Stimulated activated memory B cell treated with anti-CD40 and anti-IgM and Interleukin-4, amounts not matched to agents 10 μg/mL and 1 μg/mL and 100 μg/mL, for 72 hours (primary cell): ENCODE results near the gene PIGU.
"Not testable (repeated sequence)": the region's sequence is repeated elsewhere in the genome, so short reads cannot be mapped to it uniquely, and the experiment has no call there.

Experiments used
- ATAC-seq: fragments of 150-1000 bp; cut with Tn5 transposase; 2 replicates; pipeline ENCODE4 v1.10.0; 2021
- H3K27ac Mint-ChIP-seq: one replicate; pipeline ENCODE4 v1.8.0; 2022; ENCODE audit warnings: mild to moderate bottlenecking, mixed read lengths
- H3K27me3 Mint-ChIP-seq: one replicate; pipeline ENCODE4 v1.8.0; 2022; ENCODE audit warnings: mixed read lengths
- H3K36me3 Mint-ChIP-seq: one replicate; pipeline ENCODE4 v1.8.0; 2022; ENCODE audit warnings: mixed read lengths
- H3K4me1 Mint-ChIP-seq: one replicate; pipeline ENCODE4 v1.8.0; 2022; ENCODE audit warnings: mixed read lengths
- H3K4me3 Mint-ChIP-seq: one replicate; pipeline ENCODE4 v1.8.0; 2022; ENCODE audit warnings: mild to moderate bottlenecking, moderate library complexity, mixed read lengths
- H3K9me3 Mint-ChIP-seq: one replicate; pipeline ENCODE4 v1.8.0; 2022; ENCODE audit warnings: mixed read lengths

Gene PIGU

GRCh38 chr20:34524426-34524825 lies 152.5 kb downstream of the PIGU start:
- peaks cover 25% of the 10 kb centered on the region for H3K4me1 Mint-ChIP-seq
- peaks cover 21% of the 10 kb centered on the region for H3K36me3 Mint-ChIP-seq
- H3K27me3 Mint-ChIP-seq: no peaks in the 10 kb centered on the region
- no peak overlapping the region for H3K4me3 Mint-ChIP-seq
- H3K9me3 Mint-ChIP-seq: no peaks in the 10 kb centered on the region
- no peak overlapping the region for H3K27ac Mint-ChIP-seq
- no peak for ATAC-seq

GRCh38 chr20:34522969-34523871 lies 153.7 kb downstream of the PIGU start:
- no peaks in the 10 kb centered on the region for H3K27me3 Mint-ChIP-seq
- no peaks in the 10 kb centered on the region for H3K9me3 Mint-ChIP-seq
- ATAC-seq: no peak
- peaks cover 33% of the 10 kb centered on the region for H3K4me1 Mint-ChIP-seq
- no peak overlapping the region for H3K4me3 Mint-ChIP-seq
- H3K27ac Mint-ChIP-seq: no peak overlapping the region
- H3K36me3 Mint-ChIP-seq: peaks cover 21% of the 10 kb centered on the region

- peaks cover 45% of the 10 kb centered on the region for H3K4me1 Mint-ChIP-seq
Observed at GRCh38 chr20:34519841-34520240, 157.1 kb downstream of the PIGU start.

GRCh38 chr20:34518863-34519262 lies 158.0 kb downstream of the PIGU start:
- not testable (repeated sequence) for H3K9me3 Mint-ChIP-seq, H3K27me3 Mint-ChIP-seq, H3K36me3 Mint-ChIP-seq, H3K4me3 Mint-ChIP-seq, ATAC-seq
- Mint-ChIP-seq H3K27ac (peak overlapping the region; percentile 48), H3K4me1 (peaks cover 54% of the 10 kb centered on the region)

More at GRCh38 chr20:34519841-34520240, 157.1 kb downstream of the PIGU start:
- H3K9me3 Mint-ChIP-seq, H3K36me3 Mint-ChIP-seq, H3K27ac Mint-ChIP-seq, ATAC-seq, H3K27me3 Mint-ChIP-seq, H3K4me3 Mint-ChIP-seq: not testable (repeated sequence)

- H3K36me3 Mint-ChIP-seq: peaks cover 3% of the 10 kb centered on the region
- H3K4me3 Mint-ChIP-seq: peak overlapping the region; percentile 96
- H3K4me1 Mint-ChIP-seq: peaks cover 52% of the 10 kb centered on the region
- ATAC-seq: no peak
- H3K27me3 Mint-ChIP-seq: no peaks in the 10 kb centered on the region
- H3K27ac Mint-ChIP-seq: peak overlapping the region; percentile 97
- H3K9me3 Mint-ChIP-seq: no peaks in the 10 kb centered on the region
Observed at GRCh38 chr20:34517114-34517505, 159.8 kb downstream of the PIGU start.

GRCh38 chr20:34516247-34517113 lies 160.4 kb downstream of the PIGU start, which contains the start of gene DYNLRB1:
DYNLRB1 (plus strand) TSS chr20:34516422; CDS start chr20:34516459, 37 bp downstream.
- H3K27ac Mint-ChIP-seq: peak within 1 kb of the TSS; percentile 97
- H3K27me3 Mint-ChIP-seq: no peaks in the 10 kb centered on the region
- H3K4me3 Mint-ChIP-seq: peak within 1 kb of the TSS; percentile 96
- no peaks in the 10 kb centered on the region for H3K9me3 Mint-ChIP-seq
- ATAC-seq: peak; percentile 94
- H3K4me1 Mint-ChIP-seq: peaks cover 49% of the 10 kb centered on the region
- no peaks in the 10 kb centered on the region for H3K36me3 Mint-ChIP-seq

GRCh38 chr20:34515484-34516246 lies 161.2 kb downstream of the PIGU start:
- peak; percentile 84 for ATAC-seq
- peak overlapping the region; percentile 96 for H3K4me3 Mint-ChIP-seq
- no peaks in the 10 kb centered on the region for H3K9me3 Mint-ChIP-seq
- peak overlapping the region; percentile 97 for H3K27ac Mint-ChIP-seq
- H3K27me3 Mint-ChIP-seq: no peaks in the 10 kb centered on the region
- H3K36me3 Mint-ChIP-seq: no peaks in the 10 kb centered on the region
- peaks cover 44% of the 10 kb centered on the region for H3K4me1 Mint-ChIP-seq

GRCh38 chr20:34514897-34515483 lies 161.9 kb downstream of the PIGU start:
- H3K27me3 Mint-ChIP-seq: no peaks in the 10 kb centered on the region
- peaks cover 41% of the 10 kb centered on the region for H3K4me1 Mint-ChIP-seq
- no peaks in the 10 kb centered on the region for H3K36me3 Mint-ChIP-seq
- peak overlapping the region; percentile 96 for H3K4me3 Mint-ChIP-seq
- ATAC-seq: peak; percentile 9
- H3K27ac Mint-ChIP-seq: peak overlapping the region; percentile 97
- no peaks in the 10 kb centered on the region for H3K9me3 Mint-ChIP-seq

GRCh38 chr20:34514034-34514433 lies 162.9 kb downstream of the PIGU start:
- not testable (repeated sequence) for H3K4me3 Mint-ChIP-seq, H3K36me3 Mint-ChIP-seq, H3K27ac Mint-ChIP-seq, ATAC-seq, H3K27me3 Mint-ChIP-seq, H3K9me3 Mint-ChIP-seq
- H3K4me1 Mint-ChIP-seq: peaks cover 40% of the 10 kb centered on the region

- Mint-ChIP-seq H3K9me3 (no peaks in the 10 kb centered on the region), H3K4me1 (peaks cover 30% of the 10 kb centered on the region), H3K27ac (no peak overlapping the region), H3K36me3 (peaks cover 4% of the 10 kb centered on the region), H3K27me3 (no peaks in the 10 kb centered on the region), H3K4me3 (no peak overlapping the region)
- ATAC-seq: no peak
Observed at GRCh38 chr20:34512955-34513419, 163.9 kb downstream of the PIGU start.

- no peak for ATAC-seq
- no peak overlapping the region for H3K27ac Mint-ChIP-seq
- H3K27me3 Mint-ChIP-seq: no peaks in the 10 kb centered on the region
- peaks cover 10% of the 10 kb centered on the region for H3K36me3 Mint-ChIP-seq
- H3K4me1 Mint-ChIP-seq: peaks cover 27% of the 10 kb centered on the region
- H3K4me3 Mint-ChIP-seq: no peak overlapping the region
- no peaks in the 10 kb centered on the region for H3K9me3 Mint-ChIP-seq
Observed at GRCh38 chr20:34512266-34512954, 164.5 kb downstream of the PIGU start.

- no peaks in the 10 kb centered on the region for H3K27me3 Mint-ChIP-seq
- H3K4me1 Mint-ChIP-seq: peaks cover 27% of the 10 kb centered on the region
- H3K36me3 Mint-ChIP-seq: peaks cover 10% of the 10 kb centered on the region
- ATAC-seq: no peak
- no peak overlapping the region for H3K27ac Mint-ChIP-seq
- no peaks in the 10 kb centered on the region for H3K9me3 Mint-ChIP-seq
- H3K4me3 Mint-ChIP-seq: no peak overlapping the region
Observed at GRCh38 chr20:34511891-34512265, 165.0 kb downstream of the PIGU start.

GRCh38 chr20:34510575-34510974 lies 166.3 kb downstream of the PIGU start:
- Mint-ChIP-seq H3K27ac (no peak overlapping the region), H3K27me3 (no peaks in the 10 kb centered on the region), H3K4me3 (no peak overlapping the region), H3K4me1 (peaks cover 27% of the 10 kb centered on the region), H3K9me3 (no peaks in the 10 kb centered on the region), H3K36me3 (peaks cover 16% of the 10 kb centered on the region)
- no peak for ATAC-seq
